ENCODE measurements around the gene DR1. TPM values are rescaled to one million over a fixed set of nuclear protein-coding genes. Genes with fewer than 3 reads are reported as not detected.

DR1 gene
- total RNA-seq, 1 donor from 2014 or later = 11.5 TPM

DNA sequence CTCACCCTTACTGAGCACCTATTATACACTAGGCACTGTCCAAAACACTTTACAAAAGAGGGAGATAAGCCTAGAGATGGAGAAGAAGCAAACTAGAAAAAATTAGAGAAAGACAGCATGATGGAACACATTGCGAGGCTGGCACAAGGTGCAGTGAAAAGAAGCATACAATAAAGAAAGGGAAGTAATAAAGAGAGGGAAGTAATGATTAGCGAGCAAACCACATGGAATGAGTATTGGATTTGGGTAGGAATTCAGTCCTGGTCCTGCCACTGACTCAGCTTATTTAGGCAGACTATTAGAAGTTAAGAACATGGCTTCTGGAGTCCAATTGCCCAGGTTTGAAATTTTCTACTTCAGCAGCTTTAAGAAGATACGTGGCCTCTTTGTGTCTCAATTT lies 69.6 kb downstream of the DR1 start:
- no peaks in the 10 kb centered on the region for H3K36me3 ChIP-seq (ENCODE audit: control insufficient read depth in 3 of 3, insufficient read depth in 3 of 3, low read length in 3 of 3)
- no peaks in the 10 kb centered on the region for H3K9me3 ChIP-seq (ENCODE audit: control insufficient read depth in 3 of 3, low read length in 3 of 3)
- no peak overlapping the region for H3K4me3 ChIP-seq (ENCODE audit: low read length in 3 of 3)
- H3K9ac ChIP-seq (ENCODE audit: low read depth in 1 of 3, low read length in 3 of 3) = no peak overlapping the region
- H3K4me1 ChIP-seq (ENCODE audit: control insufficient read depth in 3 of 3, insufficient read depth in 3 of 3, low read length in 3 of 3) = no peaks in the 10 kb centered on the region
- H3K27me3 ChIP-seq (ENCODE audit: control insufficient read depth in 3 of 3, insufficient read depth in 3 of 3, low read length in 3 of 3) = no peaks in the 10 kb centered on the region
- no peak overlapping the region for H3K27ac ChIP-seq (ENCODE audit: low read depth, low read length)

DNA sequence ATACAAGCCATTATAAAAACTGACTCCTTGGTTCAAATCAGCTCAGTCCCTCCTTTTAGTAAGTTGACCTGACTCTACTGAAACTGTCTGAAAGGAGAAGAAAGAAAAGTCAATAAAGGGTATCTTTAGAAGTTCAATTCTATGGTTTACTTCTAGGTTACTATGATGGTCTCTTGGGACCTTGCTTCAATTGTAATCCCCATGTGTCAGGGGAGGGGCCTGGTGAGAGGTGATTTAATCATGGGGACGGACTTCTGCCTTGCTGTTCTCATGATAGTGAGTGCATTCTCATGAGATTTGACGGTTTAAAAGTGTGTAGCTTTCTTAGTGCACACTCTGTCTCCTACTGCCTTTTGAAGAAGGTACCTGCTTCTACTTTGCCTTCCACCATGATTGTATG lies 70.5 kb downstream of the DR1 start:
- no peak overlapping the region for H3K4me3 ChIP-seq (ENCODE audit: low read length in 3 of 3)
- H3K36me3 ChIP-seq (ENCODE audit: control insufficient read depth in 3 of 3, insufficient read depth in 3 of 3, low read length in 3 of 3) = no peaks in the 10 kb centered on the region
- H3K9ac ChIP-seq (ENCODE audit: low read depth in 1 of 3, low read length in 3 of 3) = no peak overlapping the region
- H3K27me3 ChIP-seq (ENCODE audit: control insufficient read depth in 3 of 3, insufficient read depth in 3 of 3, low read length in 3 of 3) = no peaks in the 10 kb centered on the region
- no peaks in the 10 kb centered on the region for H3K4me1 ChIP-seq (ENCODE audit: control insufficient read depth in 3 of 3, insufficient read depth in 3 of 3, low read length in 3 of 3)
- no peak overlapping the region for H3K27ac ChIP-seq (ENCODE audit: low read depth, low read length)
- no peaks in the 10 kb centered on the region for H3K9me3 ChIP-seq (ENCODE audit: control insufficient read depth in 3 of 3, low read length in 3 of 3)

Small RNA genes within 50 kb of the gene (small RNA-seq; reads per million reads assigned to genes)
- gene RF00019 = not detected

Other genes with a start within 250 kb of the DR1 start
- gene TMED5, start 165.5 kb upstream of the DR1 start, total RNA-seq = 16.7 TPM
- gene CCDC18, start 165.2 kb upstream of the DR1 start, total RNA-seq = 1.6 TPM
- gene FNBP1L, start 102.2 kb downstream of the DR1 start, total RNA-seq = 25.1 TPM

Data from skeletal muscle tissue (tissue), 5 donors.